Neural progenitor cell (in vitro differentiated cells): ENCODE results near the gene FKBP1B.

Experiments
- EZH2phosphoT487 ChIP-seq: fragments of 200-600 bp; sonication (generic); IDR thresholded peaks from 2 replicates; pipeline ENCODE4 v1.6.1; 2017; ENCODE audit warnings: antibody characterized with exemption
- TF ChIP-seq, protein P1 (sequence below): fragments of 200-600 bp; sonication (generic); IDR thresholded peaks from 2 replicates; pipeline ENCODE4 v1.5.1; 2017; ENCODE audit warnings: antibody characterized with exemption, mild to moderate bottlenecking

DNA sequence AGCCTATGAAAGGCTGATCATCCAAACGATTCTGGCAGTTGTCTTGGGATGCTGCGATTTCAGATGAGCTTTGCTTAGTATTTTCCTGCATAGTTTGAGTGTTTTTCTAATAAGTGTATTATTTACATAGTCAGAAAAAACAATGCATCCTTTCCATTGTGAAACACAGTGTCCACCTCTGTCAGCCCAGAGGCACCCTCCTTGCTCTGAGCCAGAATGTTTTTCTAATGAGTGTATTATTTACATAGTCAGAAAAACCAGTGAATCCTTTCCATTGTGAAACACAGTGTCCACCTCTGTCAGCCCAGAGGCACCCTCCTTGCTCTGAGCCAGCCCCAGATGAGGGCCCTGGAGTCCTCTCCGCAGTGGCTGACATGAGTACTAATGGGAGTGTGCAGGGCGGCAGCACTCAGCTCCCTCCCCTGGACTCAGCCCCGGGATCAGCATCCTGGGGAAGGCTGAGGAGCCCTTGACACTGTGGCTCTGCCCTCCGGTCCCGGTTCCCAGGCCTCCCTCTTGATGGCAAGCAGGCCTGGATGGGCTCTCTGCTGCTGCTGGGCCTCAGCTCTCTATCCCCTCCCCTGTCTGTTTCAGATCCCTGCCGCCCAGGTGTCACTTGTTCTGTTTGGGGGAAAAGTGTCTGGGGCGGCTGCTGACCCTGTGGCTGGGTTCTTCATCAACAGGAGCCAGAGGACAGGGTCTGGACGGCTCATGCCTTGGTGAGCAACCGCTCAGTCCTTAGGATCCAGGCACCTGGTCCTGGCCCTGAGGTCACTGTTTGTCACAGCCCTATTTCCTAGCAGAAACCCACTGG is 33.8 kb upstream of the FKBP1B start:
- TF ChIP-seq, protein P1, sequence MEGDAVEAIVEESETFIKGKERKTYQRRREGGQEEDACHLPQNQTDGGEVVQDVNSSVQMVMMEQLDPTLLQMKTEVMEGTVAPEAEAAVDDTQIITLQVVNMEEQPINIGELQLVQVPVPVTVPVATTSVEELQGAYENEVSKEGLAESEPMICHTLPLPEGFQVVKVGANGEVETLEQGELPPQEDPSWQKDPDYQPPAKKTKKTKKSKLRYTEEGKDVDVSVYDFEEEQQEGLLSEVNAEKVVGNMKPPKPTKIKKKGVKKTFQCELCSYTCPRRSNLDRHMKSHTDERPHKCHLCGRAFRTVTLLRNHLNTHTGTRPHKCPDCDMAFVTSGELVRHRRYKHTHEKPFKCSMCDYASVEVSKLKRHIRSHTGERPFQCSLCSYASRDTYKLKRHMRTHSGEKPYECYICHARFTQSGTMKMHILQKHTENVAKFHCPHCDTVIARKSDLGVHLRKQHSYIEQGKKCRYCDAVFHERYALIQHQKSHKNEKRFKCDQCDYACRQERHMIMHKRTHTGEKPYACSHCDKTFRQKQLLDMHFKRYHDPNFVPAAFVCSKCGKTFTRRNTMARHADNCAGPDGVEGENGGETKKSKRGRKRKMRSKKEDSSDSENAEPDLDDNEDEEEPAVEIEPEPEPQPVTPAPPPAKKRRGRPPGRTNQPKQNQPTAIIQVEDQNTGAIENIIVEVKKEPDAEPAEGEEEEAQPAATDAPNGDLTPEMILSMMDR: no peak
- no peak for TF ChIP-seq EZH2phosphoT487
